Ecto neural progenitor cell (in vitro differentiated cells): ENCODE data around the gene TTI1.

ENCODE experiments used
- DNase-seq: peaks from one replicate; pipeline ENCODE4 v3.0.0-alpha.2; 2018; ENCODE audit warnings: low spot score

The TTI1 gene

GRCh38 chr20:38033330-38034107, at the start of gene TTI1, which contains the start of gene RPRD1B:
Gene TTI1 (minus strand): TSS chr20:38033456. CDS start chr20:38013816, 19,640 bp downstream.
Gene RPRD1B (plus strand): TSS chr20:38033746. CDS start chr20:38033948, 202 bp downstream.
- peak; percentile 94 for DNase-seq

- no peak for DNase-seq
Measured at GRCh38 chr20:38082894-38083293, 49.6 kb upstream of the TTI1 start.

GRCh38 chr20:38081575-38081974, 48.3 kb upstream of the TTI1 start:
- DNase-seq = no peak

DNA sequence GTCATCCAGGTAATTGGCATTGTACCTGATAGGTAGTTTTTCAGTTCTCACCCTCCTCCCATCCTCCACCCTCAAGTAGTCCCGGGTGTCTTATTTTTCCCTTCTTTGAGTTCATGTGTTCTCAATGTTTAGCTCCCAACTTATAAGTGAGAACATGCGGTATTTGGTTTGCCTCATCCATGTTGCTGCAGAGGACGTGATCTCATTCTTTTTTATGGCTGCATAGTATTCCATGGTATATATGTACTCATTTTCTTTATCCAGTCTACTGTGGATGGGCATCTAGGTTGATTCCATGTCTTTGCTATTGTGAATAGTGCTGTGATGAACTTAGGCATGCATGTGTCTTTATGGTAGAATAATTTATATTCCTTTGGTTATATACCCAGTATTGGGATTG, 46.1 kb upstream of the TTI1 start:
- no peak for DNase-seq

- DNase-seq = no peak
Measured at GRCh38 chr20:38078084-38078483, 44.8 kb upstream of the TTI1 start.

- DNase-seq = no peak
Measured at GRCh38 chr20:38076548-38076947, 43.3 kb upstream of the TTI1 start.

DNA sequence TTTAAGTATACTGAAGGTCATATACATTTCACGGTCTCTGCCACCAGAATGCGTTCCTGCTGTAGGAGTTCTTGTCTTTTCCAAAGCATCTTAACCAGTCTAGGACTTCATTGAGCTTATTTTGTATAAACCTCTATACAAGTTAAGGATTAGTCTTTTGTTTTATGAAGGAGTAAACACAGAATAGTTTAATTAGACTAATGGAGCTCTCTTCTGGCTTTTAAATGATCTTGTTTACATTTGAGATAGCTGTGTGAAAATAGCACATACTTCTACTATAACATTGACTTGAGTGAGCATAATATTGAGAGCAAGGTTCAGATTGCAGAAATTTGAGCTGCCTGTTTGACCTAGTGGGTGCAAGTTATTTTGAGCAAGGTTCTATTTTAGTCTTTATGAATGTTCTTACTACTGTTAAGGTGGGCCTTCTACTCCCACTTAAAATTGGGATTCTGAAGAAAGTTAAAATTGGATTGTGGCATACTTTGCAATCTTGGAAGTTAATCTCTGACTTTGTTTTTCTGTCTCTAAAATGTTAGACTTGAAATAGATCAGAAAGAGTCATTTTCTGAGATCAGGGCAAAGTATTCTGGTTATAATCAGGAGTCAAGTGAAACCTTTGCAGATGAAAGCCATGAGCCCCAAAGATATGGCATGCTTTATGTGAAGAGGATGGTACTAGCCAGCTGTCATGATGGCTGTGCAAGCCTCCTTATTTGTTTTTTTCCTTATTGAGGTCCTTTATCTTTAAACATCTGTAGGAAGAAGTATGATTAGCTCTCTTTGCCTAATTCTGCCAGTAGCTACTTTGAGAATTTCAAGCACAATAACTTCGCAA, 42.1 kb upstream of the TTI1 start:
- no peak for DNase-seq

DNA sequence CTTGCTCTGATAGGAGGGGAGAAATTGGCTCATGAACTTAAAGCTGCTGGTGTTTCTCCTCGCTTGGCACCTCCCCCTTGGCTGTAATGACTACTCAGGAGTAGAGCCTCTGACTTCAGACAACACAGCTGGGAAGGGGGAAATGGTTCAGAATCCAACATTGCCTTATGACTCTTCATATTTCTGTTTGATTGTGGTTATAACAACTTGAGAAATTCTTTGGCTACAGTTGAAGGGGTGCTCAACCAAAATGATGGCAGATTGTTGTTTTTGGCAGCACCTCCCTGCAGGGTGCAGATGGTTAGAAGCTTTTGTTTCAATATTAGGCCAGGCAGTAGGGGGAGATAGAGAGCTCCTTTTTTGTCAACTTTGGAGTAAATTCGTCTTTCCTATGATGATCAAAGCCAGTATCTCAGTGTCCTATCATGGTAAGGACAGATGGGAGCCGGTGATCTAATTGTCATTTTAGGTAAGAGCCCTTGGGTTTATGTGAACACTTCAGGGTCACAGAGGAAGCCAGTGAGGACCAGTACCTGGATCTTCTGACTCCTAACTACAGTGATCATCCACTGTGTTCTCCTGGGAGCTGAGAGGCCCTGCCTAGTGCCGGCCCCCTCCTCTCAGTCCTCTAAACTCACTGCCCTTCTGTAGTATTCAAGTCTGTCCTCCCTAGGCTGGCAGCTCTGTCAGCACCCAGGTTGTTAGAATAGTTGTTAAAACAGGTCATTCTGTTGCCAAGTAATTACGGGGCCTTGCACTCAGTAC, 40.2 kb upstream of the TTI1 start:
- DNase-seq = no peak

GRCh38 chr20:38072898-38073297, 39.6 kb upstream of the TTI1 start:
- no peak for DNase-seq

- no peak for DNase-seq
Measured at GRCh38 chr20:38067717-38068365, 34.6 kb upstream of the TTI1 start.

DNA sequence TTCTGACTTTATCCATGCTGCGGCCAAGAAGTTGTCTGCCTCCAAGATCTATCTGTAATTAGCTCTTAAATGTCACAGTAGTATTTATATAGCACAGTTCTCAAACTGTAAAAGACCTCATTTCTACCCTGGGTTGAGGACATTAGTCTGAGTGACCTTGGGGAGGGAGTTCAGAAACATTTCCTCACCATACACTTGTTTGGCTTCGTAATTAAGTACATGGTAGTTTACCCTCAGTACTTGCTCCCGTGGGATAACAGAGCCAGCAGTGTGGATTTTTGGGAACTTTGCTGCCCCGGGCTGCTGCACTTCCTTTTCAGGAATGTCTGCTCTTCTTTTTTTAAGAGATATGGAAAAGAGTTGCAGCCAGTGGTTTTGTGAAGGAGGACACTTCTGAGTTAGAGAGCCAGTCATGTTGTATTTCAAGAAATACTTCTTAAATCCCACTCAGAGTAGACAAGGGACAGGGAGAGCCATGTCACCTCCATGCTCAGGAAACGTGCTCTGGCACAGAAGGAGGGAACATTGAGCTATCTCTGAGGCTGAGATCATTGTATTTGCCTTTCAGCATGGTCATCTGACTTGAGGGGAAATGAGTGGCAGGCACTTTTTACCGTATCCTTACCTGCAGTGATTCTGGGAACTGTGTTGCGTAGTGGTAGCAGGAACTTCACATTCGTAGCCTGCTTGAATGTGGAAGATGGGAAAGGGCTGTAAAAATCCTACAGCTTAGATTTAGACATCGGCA, 33.9 kb upstream of the TTI1 start:
- no peak for DNase-seq

- no peak for DNase-seq
Measured at GRCh38 chr20:38065764-38066375, 32.6 kb upstream of the TTI1 start.

- DNase-seq = no peak
Measured at GRCh38 chr20:38063911-38064530, 30.8 kb upstream of the TTI1 start.

GRCh38 chr20:38062890-38063289, 29.6 kb upstream of the TTI1 start:
- DNase-seq = no peak

DNA sequence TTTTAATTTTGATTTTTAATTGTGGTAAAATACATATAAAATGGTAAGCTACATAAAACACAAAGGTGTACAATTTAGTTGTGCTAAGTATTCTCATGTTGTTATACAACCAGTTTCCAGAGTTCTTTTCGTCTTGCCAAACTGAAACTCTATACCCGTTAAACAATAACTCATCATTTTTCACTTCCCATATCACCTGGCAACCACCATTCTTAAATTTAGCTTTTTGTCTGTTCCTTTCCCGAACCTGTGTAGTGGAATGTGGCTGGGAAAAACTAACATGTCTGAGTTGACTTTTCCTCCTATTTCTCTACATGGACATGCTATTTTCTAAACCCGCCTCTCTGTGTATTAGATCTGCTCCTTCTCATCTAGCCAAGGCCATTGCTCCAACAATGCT, 27.9 kb upstream of the TTI1 start:
- DNase-seq = no peak

DNA sequence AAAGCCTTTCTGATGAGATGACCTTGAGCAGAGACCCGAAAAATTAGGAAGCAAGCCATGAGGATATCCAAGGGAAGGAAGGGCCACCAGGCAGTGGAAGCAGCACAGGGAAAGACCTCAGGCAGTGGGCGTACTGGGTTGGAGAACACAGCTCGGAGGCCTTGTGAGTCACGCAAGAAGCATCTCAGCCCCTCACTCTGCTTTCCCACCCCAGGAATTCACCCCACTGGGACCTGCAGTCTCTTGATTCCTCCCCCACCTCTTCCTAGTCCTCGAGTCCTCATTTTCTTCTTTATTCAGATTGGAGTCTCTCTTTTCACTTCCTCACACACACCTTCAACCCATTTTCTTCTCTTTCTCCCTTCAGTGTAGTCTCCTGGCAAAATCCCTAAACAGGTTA, 27.3 kb upstream of the TTI1 start:
- no peak for DNase-seq

- no peak for DNase-seq
Measured at GRCh38 chr20:38059832-38060231, 26.6 kb upstream of the TTI1 start.

DNA sequence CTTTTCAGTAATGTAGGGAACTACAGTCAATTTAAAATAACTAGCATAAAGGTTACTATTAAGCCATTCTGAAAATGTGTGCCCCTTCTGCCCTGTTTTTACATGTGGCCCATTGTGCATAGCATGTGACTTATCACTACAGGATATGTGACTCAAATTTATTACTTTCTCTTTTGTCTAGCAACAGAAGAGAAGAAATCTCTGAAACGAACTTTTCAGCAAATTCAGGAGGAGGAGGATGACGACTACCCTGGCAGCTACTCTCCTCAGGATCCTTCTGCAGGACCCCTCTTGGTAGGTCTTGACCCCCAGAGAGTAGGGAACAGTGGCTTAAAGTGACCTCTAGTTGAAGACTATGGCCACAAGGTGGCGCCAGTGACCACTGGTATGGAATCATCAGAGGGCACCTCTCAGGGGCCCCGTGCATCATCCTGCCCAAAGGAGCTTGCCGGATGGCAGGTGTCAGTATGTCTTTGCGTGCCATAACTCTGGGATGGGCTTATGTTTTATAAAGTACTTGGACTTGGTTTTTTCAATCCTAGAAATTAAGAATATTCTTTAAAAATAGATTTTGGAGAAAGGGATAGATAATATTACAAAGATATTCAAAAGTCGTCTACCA, 24.2 kb upstream of the TTI1 start:
- DNase-seq = peak; percentile 90

DNA sequence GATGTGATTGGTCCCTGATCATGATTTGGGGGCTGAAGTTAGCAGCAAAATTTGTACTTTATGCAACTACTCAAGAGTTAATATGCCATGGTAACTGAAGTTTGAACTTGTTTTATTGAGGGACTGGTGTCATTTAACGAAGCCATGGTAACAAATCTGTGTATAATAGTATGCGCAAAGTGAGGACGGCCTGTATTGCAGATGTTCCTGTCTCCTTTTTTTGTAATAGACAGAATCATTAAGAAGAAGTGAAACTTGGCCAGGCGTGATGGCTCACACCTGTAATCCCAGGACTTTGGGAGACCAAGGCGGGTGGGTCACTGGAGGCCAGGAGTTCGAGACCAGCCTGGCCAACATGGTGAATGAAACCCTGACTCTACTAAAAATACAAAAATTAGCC, 22.6 kb upstream of the TTI1 start:
- DNase-seq = no peak

DNA sequence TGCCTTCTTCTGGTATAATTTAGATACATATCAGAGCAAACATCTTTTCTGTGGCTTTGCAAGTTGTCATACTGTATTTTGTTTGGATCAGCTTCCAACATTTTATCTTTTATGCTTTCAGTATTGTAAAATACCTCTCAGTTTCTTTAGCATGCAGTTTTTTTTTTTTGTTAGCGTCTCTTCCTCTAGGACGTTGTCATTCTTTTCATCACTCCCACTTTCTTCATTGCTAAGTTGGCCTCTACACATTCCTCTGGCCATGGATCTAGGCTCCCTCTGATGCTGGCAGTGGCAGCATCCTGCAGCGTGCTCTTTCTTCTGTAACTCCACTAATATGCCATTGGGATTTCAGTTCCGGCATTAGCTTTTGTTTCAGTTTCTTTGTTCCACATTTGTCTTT, 22.0 kb upstream of the TTI1 start:
- DNase-seq = no peak
